HPDE6-E6E7 (cell line): ENCODE results near the gene DUSP7.

ENCODE experiments used
- DNase-seq: peaks from one replicate; pipeline ENCODE4 v3.0.0; 2011; ENCODE audit warnings: missing footprints; ENCODE audit errors: extremely low spot score

Gene DUSP7

GRCh38 chr3:52056521-52056967 lies at the start of gene DUSP7:
DUSP7 (minus strand) TSS chr3:52056571; CDS start chr3:52056366, 205 bp downstream.
- no peak for DNase-seq

DNA sequence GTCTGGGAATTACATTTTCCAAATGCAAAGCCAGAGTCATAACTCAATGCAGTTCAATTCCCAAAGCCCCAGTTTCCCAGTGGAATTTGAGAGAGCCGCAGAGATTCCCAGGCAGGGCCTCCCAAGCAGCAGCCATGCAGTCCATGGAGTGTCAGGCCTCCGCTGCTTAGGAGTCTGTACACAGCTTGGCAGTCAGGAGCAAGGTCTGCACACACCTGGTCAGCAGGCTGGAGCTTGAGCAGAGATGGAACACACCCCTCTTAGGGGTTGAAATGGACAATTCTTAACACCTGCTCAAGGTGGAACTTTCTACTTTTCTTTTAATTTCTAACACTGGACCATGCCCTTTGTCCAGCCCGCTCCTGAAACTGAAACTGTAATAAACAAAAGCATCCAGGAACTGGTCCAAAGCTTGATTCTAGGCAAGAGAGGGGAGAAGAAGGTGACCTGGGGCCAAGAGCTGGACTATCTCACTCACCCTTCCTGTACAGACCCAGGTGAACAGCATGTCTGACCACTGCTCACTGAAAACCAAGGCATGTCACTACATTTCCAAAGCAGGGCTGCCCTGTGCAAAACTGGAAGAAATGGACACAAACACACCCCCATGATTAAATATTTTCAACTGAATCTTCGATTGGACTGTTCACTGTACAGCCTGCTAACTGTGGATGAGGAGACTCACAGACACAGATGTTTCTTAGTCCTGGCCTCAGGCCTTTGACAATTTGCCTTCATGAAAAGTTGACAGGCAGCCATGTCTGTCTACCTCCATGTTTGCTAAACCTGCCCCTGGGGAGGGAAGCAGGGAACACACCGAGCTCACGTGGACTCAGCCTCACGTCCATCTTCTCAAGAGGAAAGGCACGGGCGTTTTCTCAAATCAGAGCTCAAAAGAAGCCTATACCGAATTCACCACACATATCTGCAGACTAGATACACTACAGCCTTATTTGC lies 48.6 kb upstream of the DUSP7 start:
- no peak for DNase-seq

DNA sequence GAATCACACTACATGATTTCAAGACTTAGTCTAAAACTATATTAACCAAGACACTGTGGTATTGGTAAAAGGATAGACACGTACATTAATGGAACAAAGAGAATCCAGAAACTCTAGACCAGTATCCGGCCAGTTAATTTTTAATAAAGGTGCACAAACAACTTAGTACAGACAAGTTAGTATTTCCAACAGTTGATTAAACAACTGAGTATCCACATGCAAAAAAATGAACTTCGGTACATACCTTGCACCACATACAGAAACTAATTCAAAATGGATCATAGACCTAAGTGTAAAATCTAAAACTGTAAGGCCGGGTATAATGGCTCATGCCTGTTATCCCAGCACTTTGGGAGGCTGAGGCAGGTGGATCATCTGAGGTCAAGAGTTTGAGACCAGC lies 46.6 kb upstream of the DUSP7 start:
- no peak for DNase-seq

DNA sequence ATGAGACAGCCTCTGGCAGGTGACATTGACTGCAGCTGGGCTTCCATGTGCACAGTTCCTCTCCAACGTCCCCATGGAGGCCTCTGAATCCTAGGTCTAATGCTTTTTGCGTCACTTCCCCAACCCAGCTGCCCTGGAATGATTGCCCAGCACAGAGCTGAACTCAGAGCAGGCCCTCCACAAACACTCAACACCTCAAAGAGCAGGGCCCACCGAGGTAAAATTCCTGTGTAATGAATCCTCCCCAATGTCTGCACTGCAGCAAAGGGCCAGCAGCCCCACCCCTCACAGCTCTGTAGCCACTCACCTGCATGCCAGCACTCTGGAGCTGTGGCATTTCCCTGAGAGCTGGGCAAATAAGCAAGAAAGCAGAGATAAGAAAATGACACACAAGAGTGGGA lies 42.6 kb upstream of the DUSP7 start:
- peak; percentile 2 for DNase-seq

GRCh38 chr3:52097851-52098507 lies 41.6 kb upstream of the DUSP7 start:
- no peak for DNase-seq

DNA sequence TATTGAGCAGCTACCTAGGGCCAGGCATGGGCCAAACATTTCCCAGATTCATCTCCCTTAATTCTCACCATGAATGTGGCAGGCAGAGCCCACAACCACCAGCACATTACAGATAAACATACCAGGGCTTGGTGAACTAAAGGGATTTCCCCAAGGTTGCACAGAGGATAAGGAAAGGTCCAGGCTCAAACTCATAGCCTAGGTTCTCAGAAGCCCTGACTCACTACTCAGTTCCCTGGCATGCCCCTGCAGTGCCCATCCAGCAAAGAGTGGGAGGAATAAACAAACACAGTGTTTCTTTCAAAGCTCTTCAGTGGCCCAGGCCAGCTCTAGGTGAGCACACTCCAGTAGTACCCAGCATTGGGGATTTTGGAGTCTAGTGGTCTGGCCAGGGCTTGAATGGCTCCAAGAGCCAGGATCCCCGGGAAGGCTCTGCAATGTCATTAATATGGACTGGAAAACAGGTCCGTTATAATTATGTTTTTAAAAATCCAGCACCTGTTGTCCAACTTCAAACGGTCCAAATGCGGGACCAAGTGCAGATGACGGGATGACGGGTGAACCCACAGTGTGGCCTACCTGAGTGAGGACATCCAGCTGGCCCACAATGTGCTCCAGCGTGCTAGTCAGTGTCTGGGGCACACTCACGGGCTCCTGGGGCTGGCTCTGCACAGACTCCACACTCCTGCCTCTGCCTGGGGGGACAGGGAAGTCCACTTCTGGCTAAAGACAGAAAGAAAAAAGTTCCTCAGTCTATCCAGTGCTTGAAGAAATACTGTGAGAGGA lies 39.8 kb upstream of the DUSP7 start:
- DNase-seq: no peak

- DNase-seq: no peak
These were observed 38.5 kb upstream of the DUSP7 start for GRCh38 chr3:52094571-52095485.

DNA sequence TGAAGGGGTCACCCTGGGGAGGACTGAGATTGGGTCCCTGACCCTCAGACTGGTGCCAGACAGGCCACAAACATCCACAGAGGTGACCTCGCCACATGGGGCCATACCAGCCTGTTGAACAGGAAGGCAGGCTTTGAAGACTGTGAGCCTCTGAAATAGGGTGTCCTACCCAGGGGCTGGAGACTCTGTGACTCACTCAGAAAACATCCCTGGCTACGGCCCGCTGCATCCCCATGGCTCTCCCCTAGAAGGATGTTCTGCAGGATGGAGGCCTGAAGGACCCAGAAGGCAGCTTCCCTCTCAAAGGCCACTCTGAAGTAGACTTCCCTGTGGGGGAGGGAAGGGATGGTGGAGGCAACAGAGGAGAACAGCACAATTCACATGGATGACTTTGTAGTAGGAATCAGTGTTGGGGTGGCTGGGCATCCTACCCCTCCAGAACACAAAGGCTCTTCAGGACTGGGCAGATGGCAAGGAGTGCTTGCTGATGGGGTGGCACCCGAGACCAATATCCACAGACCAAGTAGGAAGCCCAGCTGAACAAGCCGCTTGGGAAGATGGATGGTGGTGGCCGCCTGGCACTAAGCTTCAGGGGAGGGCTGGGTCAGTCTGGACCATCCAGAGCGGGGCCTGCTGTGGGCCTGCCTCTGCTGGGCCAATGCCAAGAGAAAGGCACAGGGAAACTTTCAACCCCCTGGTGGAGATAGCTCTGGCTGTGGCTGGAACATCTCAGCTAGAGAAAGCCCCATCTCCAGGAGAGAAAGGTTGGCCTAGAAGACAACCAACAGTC lies 37.6 kb upstream of the DUSP7 start:
- no peak for DNase-seq

GRCh38 chr3:52092891-52093290 lies 36.5 kb upstream of the DUSP7 start:
- no peak for DNase-seq

- DNase-seq: no peak
These were observed 35.9 kb upstream of the DUSP7 start for GRCh38 chr3:52092271-52092660.

- no peak for DNase-seq
These were observed 35.4 kb upstream of the DUSP7 start for GRCh38 chr3:52091586-52092270.

GRCh38 chr3:52090933-52091468 lies 34.6 kb upstream of the DUSP7 start:
- DNase-seq: no peak

GRCh38 chr3:52090131-52090932 lies 34.0 kb upstream of the DUSP7 start:
- DNase-seq: peak; percentile 9

DNA sequence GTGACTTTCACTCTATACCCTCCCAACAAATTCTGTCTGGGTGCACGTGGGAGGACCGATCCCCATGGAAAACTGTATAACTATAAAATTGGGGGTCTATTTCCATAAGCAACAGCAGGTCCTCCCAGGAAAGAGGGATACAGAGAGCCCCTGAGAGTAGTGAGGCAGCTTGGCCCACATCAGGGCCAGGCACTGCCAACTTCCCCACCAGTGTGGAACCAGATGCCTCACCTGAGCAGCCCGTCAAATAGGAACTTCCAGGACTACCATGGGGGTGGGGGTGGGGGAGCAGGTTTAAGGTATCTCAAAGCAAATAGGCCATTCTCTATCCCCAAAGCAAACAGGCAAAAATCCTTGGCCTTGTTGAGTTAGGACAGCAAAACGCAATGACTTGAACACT lies 33.3 kb upstream of the DUSP7 start:
- no peak for DNase-seq

GRCh38 chr3:52088445-52089367 lies 32.3 kb upstream of the DUSP7 start:
- DNase-seq: no peak

DNA sequence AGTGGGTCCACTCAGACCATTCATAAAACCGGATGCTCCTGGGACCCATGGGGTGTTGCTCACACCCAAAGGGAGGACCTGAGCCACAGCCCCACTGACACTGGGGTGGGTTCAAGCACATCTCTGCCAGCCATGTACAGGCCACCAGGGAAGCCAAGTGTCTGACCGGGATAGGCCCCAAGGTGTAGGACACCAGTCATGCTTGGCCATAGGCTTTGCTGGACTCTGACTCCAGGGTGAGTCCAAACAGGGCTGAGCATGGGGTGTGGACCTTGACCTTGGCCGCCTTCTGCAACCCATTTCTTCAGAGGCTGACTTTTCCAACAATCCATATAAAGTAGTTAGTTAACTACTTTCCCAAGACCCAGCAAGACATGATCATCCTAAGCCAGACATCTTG lies 31.4 kb upstream of the DUSP7 start:
- no peak for DNase-seq

DNA sequence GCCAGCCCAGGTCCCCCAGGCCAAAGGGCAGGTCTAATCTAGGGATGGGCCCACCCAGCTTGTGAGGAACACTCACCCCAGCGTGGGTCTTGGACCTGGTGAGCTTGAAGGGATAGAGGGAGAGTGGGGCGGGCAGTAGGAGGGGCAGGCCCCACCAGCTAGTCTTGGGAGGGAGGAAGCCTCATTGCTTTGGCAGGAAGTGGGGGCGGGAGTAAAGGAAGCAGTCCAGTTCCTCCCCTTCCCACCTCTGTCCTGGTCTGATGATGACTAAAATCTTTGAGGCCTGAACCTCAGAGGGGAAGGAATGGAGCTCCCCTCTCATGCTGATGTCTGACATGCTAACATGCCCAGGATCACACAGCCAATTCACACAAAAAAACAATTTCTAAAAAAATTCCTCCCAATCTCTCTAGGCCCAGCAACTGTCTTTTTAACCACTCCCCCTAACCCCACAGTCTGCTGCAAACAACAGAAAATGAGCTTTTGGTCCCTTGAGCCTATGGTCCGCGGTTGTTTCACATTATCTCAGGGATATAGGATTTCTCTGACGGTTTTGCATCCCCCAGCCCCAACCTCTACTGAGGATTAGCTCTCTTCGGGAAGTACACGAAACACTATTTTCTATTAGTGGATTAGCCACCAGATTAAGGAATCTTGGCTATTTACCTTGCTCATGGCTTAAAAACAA lies 30.7 kb upstream of the DUSP7 start:
- DNase-seq: no peak
